ACC112 (cell line): ENCODE measurements around the gene MRPL24.

Experiments used
- H2AFZ ChIP-seq: fragments of 200-600 bp; sonication (generic); one replicate; pipeline ENCODE4 v1.6.0; 2017; ENCODE audit warnings: antibody characterized with exemption, low read length; ENCODE audit not compliant: unreplicated experiment
- H3K27ac ChIP-seq: fragments of 200-600 bp; sonication (generic); 2 replicates; pipeline ENCODE4 v1.5.1; 2014; ENCODE audit warnings: low read depth, mild to moderate bottlenecking, antibody characterized with exemption, low read length, moderate library complexity
- H3K27me3 ChIP-seq: fragments of 200-600 bp; sonication (generic); 2 replicates; pipeline ENCODE4 v1.6.1; 2014; ENCODE audit warnings: mild to moderate bottlenecking, antibody characterized with exemption, low read length, moderate library complexity, mixed read lengths; ENCODE audit not compliant: insufficient read depth
- H3K36me3 ChIP-seq: fragments of 200-600 bp; sonication (generic); 2 replicates; pipeline ENCODE4 v1.6.1; 2016; ENCODE audit warnings: mild to moderate bottlenecking, antibody characterized with exemption, low read length, moderate library complexity, mixed read lengths; ENCODE audit not compliant: insufficient read depth
- H3K4me1 ChIP-seq: fragments of 200-600 bp; sonication (generic); one replicate; pipeline ENCODE4 v1.6.1; 2016; ENCODE audit warnings: low read length, mixed read lengths; ENCODE audit not compliant: insufficient read depth, unreplicated experiment, control insufficient read depth
- H3K4me3 ChIP-seq: fragments of 200-600 bp; sonication (generic); 2 replicates; pipeline ENCODE4 v1.5.1; 2014; ENCODE audit warnings: mild to moderate bottlenecking, low read depth, low read length
- H3K79me2 ChIP-seq: fragments of 200-600 bp; sonication (generic); one replicate; pipeline ENCODE4 v1.6.0; 2016; ENCODE audit warnings: low read length; ENCODE audit not compliant: control insufficient read depth, unreplicated experiment, insufficient read depth

Gene MRPL24

GRCh38 chr1:156726549-156727226, 14.2 kb downstream of the MRPL24 start:
- Histone ChIP-seq H3K4me3 (peak overlapping the region; percentile 100), H3K27ac (no peak overlapping the region), H3K79me2 (peaks cover 66% of the 10 kb centered on the region), H2AFZ (no peak overlapping the region), H3K27me3 (no peaks in the 10 kb centered on the region), H3K4me1 (peaks cover 34% of the 10 kb centered on the region), H3K36me3 (peaks cover 14% of the 10 kb centered on the region; the same call in 1 of the 2 replicates)

GRCh38 chr1:156725683-156726280, 15.1 kb downstream of the MRPL24 start:
- H2AFZ ChIP-seq: no peak overlapping the region

GRCh38 chr1:156721535-156721934, 19.4 kb downstream of the MRPL24 start:
- Histone ChIP-seq H3K27me3 (no peaks in the 10 kb centered on the region), H3K27ac (no peak overlapping the region), H3K4me3 (no peak overlapping the region), H2AFZ (no peak overlapping the region), H3K79me2 (peaks cover 36% of the 10 kb centered on the region), H3K36me3 (peaks cover 16% of the 10 kb centered on the region; the same call in 1 of the 2 replicates), H3K4me1 (peaks cover 15% of the 10 kb centered on the region)

More at GRCh38 chr1:156725683-156726280, 15.1 kb downstream of the MRPL24 start:
- Histone ChIP-seq H3K27ac (no peak overlapping the region), H3K4me3 (peak overlapping the region; percentile 100), H3K36me3 (peaks cover 16% of the 10 kb centered on the region; the same call in 1 of the 2 replicates), H3K4me1 (peaks cover 34% of the 10 kb centered on the region), H3K27me3 (no peaks in the 10 kb centered on the region), H3K79me2 (peaks cover 66% of the 10 kb centered on the region)

- Histone ChIP-seq H3K4me3 (no peak overlapping the region), H3K4me1 (peaks cover 11% of the 10 kb centered on the region), H3K27me3 (no peaks in the 10 kb centered on the region), H3K79me2 (peaks cover 32% of the 10 kb centered on the region), H2AFZ (no peak overlapping the region), H3K27ac (no peak overlapping the region), H3K36me3 (peaks cover 16% of the 10 kb centered on the region; the same call in 1 of the 2 replicates)
These were observed 19.8 kb downstream of the MRPL24 start for GRCh38 chr1:156721131-156721530.

- no peak overlapping the region for H3K4me3 ChIP-seq
- H3K4me1 ChIP-seq: peaks cover 8% of the 10 kb centered on the region
- H3K36me3 ChIP-seq: 0 out of 2 replicates have a peak, but pooled peaks cover 2% of the 10 kb centered on the region
- no peak overlapping the region for H3K27ac ChIP-seq
- no peaks in the 10 kb centered on the region for H3K79me2 ChIP-seq
- no peak overlapping the region for H2AFZ ChIP-seq
- H3K27me3 ChIP-seq: no peaks in the 10 kb centered on the region
These were observed 23.5 kb downstream of the MRPL24 start for GRCh38 chr1:156717351-156717750.

- Histone ChIP-seq H3K27ac (no peak overlapping the region), H3K79me2 (no peaks in the 10 kb centered on the region), H3K4me3 (no peak overlapping the region), H2AFZ (no peak overlapping the region), H3K4me1 (peaks cover 25% of the 10 kb centered on the region), H3K27me3 (no peaks in the 10 kb centered on the region), H3K36me3 (no peaks in the 10 kb centered on the region)
These were observed 26.1 kb downstream of the MRPL24 start for GRCh38 chr1:156714830-156715229.

GRCh38 chr1:156712626-156713025, 28.3 kb downstream of the MRPL24 start:
- no peaks in the 10 kb centered on the region for H3K36me3 ChIP-seq
- no peak overlapping the region for H3K27ac ChIP-seq
- H3K27me3 ChIP-seq: no peaks in the 10 kb centered on the region
- peaks cover 46% of the 10 kb centered on the region for H3K4me1 ChIP-seq
- no peak overlapping the region for H2AFZ ChIP-seq
- no peaks in the 10 kb centered on the region for H3K79me2 ChIP-seq
- H3K4me3 ChIP-seq: no peak overlapping the region

- no peak overlapping the region for H3K27ac ChIP-seq
- H3K4me3 ChIP-seq: no peak overlapping the region
- no peaks in the 10 kb centered on the region for H3K79me2 ChIP-seq
- no peaks in the 10 kb centered on the region for H3K27me3 ChIP-seq
- H3K36me3 ChIP-seq: no peaks in the 10 kb centered on the region
- peaks cover 58% of the 10 kb centered on the region for H3K4me1 ChIP-seq
- no peak overlapping the region for H2AFZ ChIP-seq
These were observed 29.7 kb downstream of the MRPL24 start for GRCh38 chr1:156711011-156711817.

GRCh38 chr1:156709757-156710489, 31.0 kb downstream of the MRPL24 start:
- Histone ChIP-seq H3K36me3 (no peaks in the 10 kb centered on the region), H3K27ac (no peak overlapping the region), H3K79me2 (no peaks in the 10 kb centered on the region), H3K4me3 (no peak overlapping the region), H3K4me1 (peaks cover 61% of the 10 kb centered on the region), H3K27me3 (no peaks in the 10 kb centered on the region), H2AFZ (no peak overlapping the region)

- H3K27me3 ChIP-seq: no peaks in the 10 kb centered on the region
- H3K27ac ChIP-seq: no peak overlapping the region
- H3K79me2 ChIP-seq: no peaks in the 10 kb centered on the region
- no peak overlapping the region for H2AFZ ChIP-seq
- peaks cover 68% of the 10 kb centered on the region for H3K4me1 ChIP-seq
- no peaks in the 10 kb centered on the region for H3K36me3 ChIP-seq
- no peak overlapping the region for H3K4me3 ChIP-seq
These were observed 31.9 kb downstream of the MRPL24 start for GRCh38 chr1:156709031-156709430.
